Measurements from ENCODE around the gene OTX2. TPM values are rescaled to one million over a fixed set of nuclear protein-coding genes. Genes with fewer than 3 reads are reported as not detected.

The OTX2 gene
- total RNA-seq, 1 donor from 2014 or later, result not detected

- no peak for DNase-seq (ENCODE audit: low read depth)
- Histone ChIP-seq H3K36me3 (ENCODE audit: control insufficient read depth, insufficient read depth, low read length) (no peaks in the 10 kb centered on the region), H3K4me3 (ENCODE audit: low read depth, low read length) (no peak overlapping the region), H3K27me3 (ENCODE audit: control insufficient read depth, insufficient read depth, low read length) (peaks cover 77% of the 10 kb centered on the region)
- TF ChIP-seq CTCF (IDR thresholded peaks at IDR 0.05; ENCODE audit: insufficient read depth, low read length, poor library complexity, severe bottlenecking), result no peak
Measured at GRCh38 chr14:56811593-56812363, 1.5 kb upstream of the OTX2 start.

GRCh38 chr14:56810836-56811592 lies 735 bp upstream of the OTX2 start:
- no peak for TF ChIP-seq CTCF (IDR thresholded peaks at IDR 0.05; ENCODE audit: insufficient read depth, low read length, poor library complexity, severe bottlenecking)

GRCh38 chr14:56809270-56810146 lies 771 bp downstream of the OTX2 start:
- H3K36me3 ChIP-seq (ENCODE audit: control insufficient read depth, insufficient read depth, low read length), result no peaks in the 10 kb centered on the region
- H3K4me3 ChIP-seq (ENCODE audit: low read depth, low read length), result no peak overlapping the region
- no peak for DNase-seq (ENCODE audit: low read depth)
- H3K27me3 ChIP-seq (ENCODE audit: control insufficient read depth, insufficient read depth, low read length), result peaks cover 87% of the 10 kb centered on the region
- no peak for TF ChIP-seq CTCF (IDR thresholded peaks at IDR 0.05; ENCODE audit: insufficient read depth, low read length, poor library complexity, severe bottlenecking)

More at GRCh38 chr14:56810836-56811592, 735 bp upstream of the OTX2 start:
- H3K4me3 ChIP-seq (ENCODE audit: low read depth, low read length), result no peak overlapping the region
- no peak for DNase-seq (ENCODE audit: low read depth)
- H3K27me3 ChIP-seq (ENCODE audit: control insufficient read depth, insufficient read depth, low read length), result peaks cover 78% of the 10 kb centered on the region
- H3K36me3 ChIP-seq (ENCODE audit: control insufficient read depth, insufficient read depth, low read length), result no peaks in the 10 kb centered on the region

GRCh38 chr14:56808383-56809269 lies 1.7 kb downstream of the OTX2 start:
- H3K27me3 ChIP-seq (ENCODE audit: control insufficient read depth, insufficient read depth, low read length), result peaks cover 93% of the 10 kb centered on the region
- no peaks in the 10 kb centered on the region for H3K36me3 ChIP-seq (ENCODE audit: control insufficient read depth, insufficient read depth, low read length)
- H3K4me3 ChIP-seq (ENCODE audit: low read depth, low read length), result no peak overlapping the region
- DNase-seq (ENCODE audit: low read depth), result no peak
- no peak for TF ChIP-seq CTCF (IDR thresholded peaks at IDR 0.05; ENCODE audit: insufficient read depth, low read length, poor library complexity, severe bottlenecking)

- no peak for TF ChIP-seq CTCF (IDR thresholded peaks at IDR 0.05; ENCODE audit: insufficient read depth, low read length, poor library complexity, severe bottlenecking)
- Histone ChIP-seq H3K27me3 (ENCODE audit: control insufficient read depth, insufficient read depth, low read length) (peaks cover 94% of the 10 kb centered on the region), H3K4me3 (ENCODE audit: low read depth, low read length) (no peak overlapping the region), H3K36me3 (ENCODE audit: control insufficient read depth, insufficient read depth, low read length) (no peaks in the 10 kb centered on the region)
- DNase-seq (ENCODE audit: low read depth), result no peak
Measured at GRCh38 chr14:56808110-56808382, 2.2 kb downstream of the OTX2 start.
